Muscle layer of colon (tissue), 2 donors: ENCODE measurements around the gene NRARP.

ENCODE experiments used
- H3K27ac ChIP-seq: one replicate; pipeline ENCODE4 v1.7.0; 2013; ENCODE audit warnings: low read depth, mild to moderate bottlenecking, low read length, moderate library complexity
- H3K27me3 ChIP-seq, 2 donors: one replicate each; pipeline ENCODE4 v1.7.0; 2013; ENCODE audit warnings: low read length in 2 of 2, mild to moderate bottlenecking in 2 of 2; ENCODE audit not compliant: insufficient read depth in 2 of 2, control insufficient read depth in 1 of 2
- H3K36me3 ChIP-seq: one replicate; pipeline ENCODE4 v1.7.0; 2013; ENCODE audit warnings: mild to moderate bottlenecking, low read length; ENCODE audit not compliant: insufficient read depth
- H3K4me1 ChIP-seq: one replicate; pipeline ENCODE4 v1.7.0; 2013; ENCODE audit warnings: mild to moderate bottlenecking, low read length; ENCODE audit not compliant: insufficient read depth
- H3K4me3 ChIP-seq, 2 donors: one replicate each; pipeline ENCODE4 v1.7.0; 2013; ENCODE audit warnings: low read length in 2 of 2, low read depth in 1 of 2, mild to moderate bottlenecking in 1 of 2, moderate library complexity in 1 of 2
- H3K9ac ChIP-seq: one replicate; pipeline ENCODE4 v1.7.0; 2013; ENCODE audit warnings: low read length
- H3K9me3 ChIP-seq: one replicate; pipeline ENCODE4 v1.7.0; 2013; ENCODE audit warnings: mild to moderate bottlenecking, low read length
- donor health status: abdominal sarcoma.
- donor health status: Adenocarcinoma of cecum.

The NRARP gene

DNA sequence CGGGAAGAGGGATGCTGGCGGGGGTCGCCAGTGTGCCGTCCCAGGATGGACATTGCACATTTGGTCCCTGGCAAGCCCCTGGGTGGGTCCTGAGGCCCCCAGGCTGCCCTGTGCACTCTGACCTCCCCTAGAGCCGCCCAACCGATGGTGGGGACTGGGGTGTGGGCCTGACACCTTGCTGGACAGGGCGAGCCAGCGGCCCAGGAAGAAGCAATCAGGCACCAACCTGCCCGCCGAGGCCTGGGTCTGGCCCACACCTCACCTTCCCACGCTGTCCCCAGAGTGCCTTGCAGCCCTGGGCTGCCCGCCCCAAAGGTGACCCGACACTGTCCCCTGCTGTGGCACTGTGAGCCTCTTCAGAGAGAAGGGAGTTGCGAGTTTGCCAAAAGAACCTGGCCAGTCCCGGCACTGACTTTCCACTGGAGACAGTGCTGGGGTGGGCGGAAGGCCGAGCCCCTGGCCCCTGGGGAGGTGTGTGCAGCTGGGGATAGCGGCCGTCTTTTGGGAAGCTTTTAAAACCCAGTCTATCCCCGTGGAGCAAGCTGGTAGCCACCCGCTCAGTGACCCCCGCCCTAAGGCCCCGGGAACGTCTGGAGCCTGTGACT, 12.0 kb upstream of the NRARP start:
- Histone ChIP-seq H3K36me3 (no peaks in the 10 kb centered on the region), H3K9ac (no peak overlapping the region), H3K4me1 (no peaks in the 10 kb centered on the region), H3K27ac (no peak overlapping the region), H3K27me3 (peaks cover 0 to 30% of the 10 kb centered on the region in 2 donors), H3K4me3 (no peak overlapping the region), H3K9me3 (no peaks in the 10 kb centered on the region)

DNA sequence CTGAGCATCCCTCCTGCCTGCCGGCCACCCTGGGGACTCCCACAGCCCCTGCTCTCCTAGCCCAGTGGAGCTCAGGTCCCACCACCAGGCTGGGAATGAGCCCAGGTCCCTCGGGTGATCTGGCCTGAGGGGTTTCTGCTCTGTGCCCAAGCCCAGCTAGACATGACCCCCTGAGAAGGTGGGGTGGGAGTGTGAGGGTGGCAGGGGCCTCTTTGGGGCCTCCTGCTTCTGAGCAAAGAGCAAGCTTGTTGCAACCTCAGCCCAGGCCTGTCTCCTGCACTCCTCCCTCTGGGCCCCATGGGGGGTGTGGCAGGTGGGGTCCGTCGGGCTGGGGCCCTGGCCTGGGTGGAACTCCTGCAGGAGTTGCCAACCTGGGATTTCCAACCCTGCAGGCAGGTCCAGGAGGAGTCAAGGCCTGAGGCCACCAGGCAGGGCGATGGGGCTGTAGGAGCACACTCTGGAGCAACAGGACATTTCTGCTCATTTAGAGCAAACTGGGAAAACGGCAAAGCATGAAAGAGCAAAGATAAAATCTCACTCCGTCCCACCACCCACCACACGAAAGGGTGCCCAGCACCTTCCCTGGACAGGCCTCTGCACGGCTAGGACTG, 11.4 kb upstream of the NRARP start:
- no peaks in the 10 kb centered on the region for H3K36me3 ChIP-seq
- no peak overlapping the region for H3K27ac ChIP-seq
- H3K27me3 ChIP-seq = peaks cover 0 to 30% of the 10 kb centered on the region in 2 donors
- no peak overlapping the region for H3K9ac ChIP-seq
- H3K4me3 ChIP-seq = no peak overlapping the region
- no peaks in the 10 kb centered on the region for H3K4me1 ChIP-seq
- no peaks in the 10 kb centered on the region for H3K9me3 ChIP-seq

DNA sequence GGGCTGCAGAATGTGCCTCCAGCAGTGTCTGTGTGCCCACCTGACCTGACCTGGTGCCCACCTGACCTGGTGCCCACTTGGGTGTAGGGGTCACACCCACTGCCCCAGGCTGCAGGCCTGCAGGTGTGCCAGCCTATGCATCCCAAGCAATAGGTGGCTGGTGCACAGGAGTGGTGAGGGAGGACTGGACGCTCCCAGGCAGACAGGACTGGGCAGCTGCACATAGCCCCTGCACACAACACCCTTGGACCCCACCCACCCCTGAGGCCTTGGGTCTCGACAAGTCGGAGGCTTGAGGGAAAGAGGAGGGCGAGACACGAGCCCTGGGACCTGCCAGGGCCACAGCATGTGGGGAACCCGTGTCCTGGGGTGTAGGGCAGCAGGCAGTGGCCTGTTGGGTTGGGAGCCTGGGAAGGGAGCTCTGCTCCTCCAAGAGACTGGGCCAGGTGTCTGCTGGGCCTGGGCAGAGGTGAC, 10.8 kb upstream of the NRARP start:
- H3K9ac ChIP-seq = no peak overlapping the region
- H3K9me3 ChIP-seq = no peaks in the 10 kb centered on the region
- no peak overlapping the region for H3K27ac ChIP-seq
- H3K4me1 ChIP-seq = no peaks in the 10 kb centered on the region
- H3K4me3 ChIP-seq = no peak overlapping the region
- H3K27me3 ChIP-seq = peaks cover 0 to 30% of the 10 kb centered on the region in 2 donors
- H3K36me3 ChIP-seq = no peaks in the 10 kb centered on the region

DNA sequence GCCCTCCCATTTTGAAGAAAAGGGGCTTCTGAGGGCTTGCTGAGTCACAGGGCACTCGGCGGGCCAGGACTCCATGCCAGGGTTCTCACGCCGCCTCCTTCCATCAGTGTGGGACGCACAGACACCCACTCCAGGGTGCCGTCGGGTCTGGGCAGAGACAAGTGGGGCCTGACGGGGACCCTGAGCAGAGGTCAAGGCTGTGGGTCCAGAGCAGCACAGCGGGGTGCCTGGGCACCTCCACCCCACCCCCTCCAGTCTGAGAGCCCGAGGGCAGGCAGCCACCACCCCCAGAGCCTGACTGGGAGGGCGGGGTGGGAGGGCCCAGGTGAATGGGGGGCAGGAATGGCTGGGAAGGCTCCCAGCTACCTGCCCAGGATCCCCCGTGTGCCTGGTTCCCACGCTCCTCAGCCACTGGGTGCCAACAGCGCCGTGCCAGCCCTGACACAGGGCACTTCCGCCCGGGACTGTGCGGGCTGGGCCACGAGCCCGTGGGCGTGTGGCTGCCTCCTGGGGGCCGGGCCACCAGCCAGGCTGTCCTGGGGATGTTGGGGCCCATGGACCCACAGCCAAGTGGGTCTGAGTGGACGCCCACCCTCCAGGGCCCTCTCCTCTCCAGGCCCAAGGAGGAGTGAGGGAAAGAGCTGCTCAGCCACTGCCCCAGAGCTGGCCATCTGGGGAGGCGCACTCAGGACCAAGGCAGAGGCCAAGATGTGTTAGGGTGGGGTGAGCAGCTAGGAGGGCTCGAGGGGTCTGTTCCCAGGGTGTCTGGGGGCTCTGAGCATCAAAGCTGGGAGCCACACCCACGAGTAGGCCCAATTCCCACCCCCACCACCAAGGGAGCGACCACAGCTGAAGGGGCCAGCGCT, 10.1 kb upstream of the NRARP start:
- H3K9me3 ChIP-seq = no peaks in the 10 kb centered on the region
- H3K4me1 ChIP-seq = no peaks in the 10 kb centered on the region
- peaks cover 0 to 29% of the 10 kb centered on the region in 2 donors for H3K27me3 ChIP-seq
- no peak overlapping the region for H3K4me3 ChIP-seq
- no peak overlapping the region for H3K9ac ChIP-seq
- no peaks in the 10 kb centered on the region for H3K36me3 ChIP-seq
- no peak overlapping the region for H3K27ac ChIP-seq

DNA sequence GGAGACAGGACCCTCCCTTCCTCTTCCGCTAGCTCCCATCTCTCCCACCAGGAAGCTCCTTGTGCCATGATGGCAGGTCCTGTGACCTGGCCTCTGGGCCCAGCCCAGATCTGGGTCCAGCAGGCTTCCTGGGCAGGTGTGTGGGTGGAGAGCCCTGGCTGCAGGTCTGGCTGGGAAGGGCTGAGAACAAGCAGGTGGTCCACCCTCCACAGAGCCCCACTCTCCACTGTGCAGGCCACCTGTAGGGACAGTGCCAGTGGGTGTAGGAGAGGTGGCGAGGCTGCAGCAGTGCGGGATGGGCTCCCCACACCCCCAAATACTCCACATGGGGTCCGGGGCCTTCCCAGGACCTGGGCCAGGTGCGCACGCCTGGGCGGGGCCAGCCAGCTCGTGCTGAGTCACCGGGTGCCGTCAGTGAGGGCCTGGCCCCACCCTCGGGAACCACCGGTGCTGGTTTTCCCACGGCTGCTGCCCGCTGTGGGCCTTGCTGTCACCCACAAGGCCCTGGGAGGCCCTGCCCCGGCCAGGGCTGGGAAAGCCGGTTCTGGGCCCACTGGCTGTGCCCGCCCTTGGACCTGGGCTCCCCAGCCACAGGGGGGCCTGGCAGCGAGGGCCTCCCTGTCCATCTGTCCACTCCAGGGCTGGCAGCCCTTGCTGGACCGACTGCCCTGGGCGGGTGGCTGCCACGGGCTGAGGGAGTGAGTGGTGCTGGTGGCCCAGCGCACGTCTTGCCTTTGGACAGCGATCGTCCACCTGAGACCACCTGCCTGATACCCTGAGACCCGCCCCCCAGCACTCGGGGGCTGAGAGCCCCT, 9.3 kb upstream of the NRARP start:
- Histone ChIP-seq H3K27ac (no peak overlapping the region), H3K4me1 (no peaks in the 10 kb centered on the region), H3K9ac (no peak overlapping the region), H3K9me3 (no peaks in the 10 kb centered on the region), H3K4me3 (no peak overlapping the region), H3K27me3 (peaks cover under 1 to 29% of the 10 kb centered on the region in 2 donors), H3K36me3 (no peaks in the 10 kb centered on the region)

DNA sequence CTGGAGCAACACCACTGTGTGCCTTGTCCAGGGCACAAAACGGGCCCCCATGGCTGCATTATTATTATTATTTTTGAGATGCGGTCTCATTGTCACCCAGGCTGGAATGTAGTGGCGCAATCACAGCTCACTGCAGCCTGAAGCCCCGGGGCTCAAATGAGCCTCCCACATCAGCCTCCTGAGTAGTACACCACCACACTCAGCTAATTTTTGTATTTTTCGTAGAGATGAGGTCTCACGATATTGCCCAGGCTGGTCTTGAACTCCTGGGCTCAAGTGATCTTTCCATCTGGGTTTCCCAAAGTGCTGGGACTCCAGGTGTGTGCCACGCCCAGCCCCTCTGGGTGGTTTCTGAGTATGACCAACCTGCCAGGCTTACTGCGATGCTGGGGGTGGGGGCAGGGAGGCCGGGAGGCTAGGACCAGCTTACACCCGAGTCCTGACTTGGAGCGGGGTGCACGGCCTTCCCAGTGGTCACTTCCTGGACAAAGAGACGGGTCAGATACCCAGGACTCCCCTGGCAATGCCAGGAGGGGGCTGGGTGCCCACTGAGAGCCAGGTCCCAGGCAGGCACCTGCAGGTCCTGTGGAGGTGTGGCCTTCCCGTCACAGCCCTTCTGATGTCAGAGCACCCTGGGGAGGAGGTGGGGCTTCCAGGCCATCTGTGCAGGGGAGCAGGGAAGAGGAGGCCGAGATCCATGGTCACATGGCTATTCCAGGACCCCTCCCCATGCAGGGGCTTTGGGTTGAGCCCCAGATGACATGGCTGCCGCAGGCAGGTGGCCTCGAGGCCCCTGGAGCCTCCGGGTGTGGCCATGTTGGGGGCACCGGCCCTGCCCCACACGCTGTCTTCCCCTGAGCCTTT, 8.3 kb upstream of the NRARP start:
- Histone ChIP-seq H3K4me3 (no peak overlapping the region), H3K4me1 (peaks cover 9% of the 10 kb centered on the region), H3K9me3 (no peaks in the 10 kb centered on the region), H3K27me3 (peaks cover 9 to 32% of the 10 kb centered on the region in 2 donors), H3K9ac (no peak overlapping the region), H3K27ac (no peak overlapping the region), H3K36me3 (no peaks in the 10 kb centered on the region)

DNA sequence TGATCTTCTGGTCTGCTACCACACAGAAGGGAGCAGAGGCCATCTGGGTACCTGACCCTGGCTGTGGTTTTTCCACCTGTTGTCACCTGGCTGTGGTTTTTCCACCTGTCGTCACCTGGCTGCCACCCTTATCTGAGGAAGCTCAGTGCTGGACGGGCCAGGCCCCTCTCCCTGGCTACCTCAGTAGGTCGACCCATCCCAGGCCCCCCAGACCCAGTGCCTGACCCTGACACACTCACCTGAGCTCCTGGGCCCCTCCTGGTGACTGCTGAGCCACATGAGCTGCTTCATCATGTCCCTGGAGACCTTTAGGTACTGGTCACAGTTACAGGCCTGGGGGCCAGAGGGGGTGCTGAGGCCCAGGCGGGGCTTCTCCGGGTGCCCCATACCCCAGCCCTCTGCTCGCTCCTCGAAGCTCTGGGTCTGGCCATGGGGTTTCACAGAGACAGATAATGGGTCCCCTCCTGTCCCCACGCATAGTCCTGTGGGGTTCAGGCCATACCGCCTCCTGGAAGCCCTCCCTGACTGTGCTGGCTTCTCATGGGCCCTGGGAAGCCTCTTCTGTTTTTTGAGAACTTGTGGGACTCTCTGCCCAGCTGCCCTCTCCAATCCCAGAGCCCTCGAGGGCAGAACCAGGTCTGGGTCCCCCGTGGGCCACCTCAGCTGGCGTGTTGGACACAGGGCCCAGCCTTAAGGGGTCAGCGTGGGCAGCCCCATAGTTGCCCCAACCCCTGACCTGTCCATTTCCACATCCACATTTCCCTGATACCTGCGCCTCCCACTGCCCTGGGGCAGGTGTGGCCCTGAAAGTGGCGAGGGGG, 7.5 kb upstream of the NRARP start:
- H3K4me1 ChIP-seq = peaks cover 12% of the 10 kb centered on the region
- H3K9ac ChIP-seq = no peak overlapping the region
- H3K4me3 ChIP-seq = no peak overlapping the region
- no peaks in the 10 kb centered on the region for H3K36me3 ChIP-seq
- H3K9me3 ChIP-seq = no peaks in the 10 kb centered on the region
- H3K27me3 ChIP-seq = peaks cover 9 to 36% of the 10 kb centered on the region in 2 donors
- no peak overlapping the region for H3K27ac ChIP-seq

DNA sequence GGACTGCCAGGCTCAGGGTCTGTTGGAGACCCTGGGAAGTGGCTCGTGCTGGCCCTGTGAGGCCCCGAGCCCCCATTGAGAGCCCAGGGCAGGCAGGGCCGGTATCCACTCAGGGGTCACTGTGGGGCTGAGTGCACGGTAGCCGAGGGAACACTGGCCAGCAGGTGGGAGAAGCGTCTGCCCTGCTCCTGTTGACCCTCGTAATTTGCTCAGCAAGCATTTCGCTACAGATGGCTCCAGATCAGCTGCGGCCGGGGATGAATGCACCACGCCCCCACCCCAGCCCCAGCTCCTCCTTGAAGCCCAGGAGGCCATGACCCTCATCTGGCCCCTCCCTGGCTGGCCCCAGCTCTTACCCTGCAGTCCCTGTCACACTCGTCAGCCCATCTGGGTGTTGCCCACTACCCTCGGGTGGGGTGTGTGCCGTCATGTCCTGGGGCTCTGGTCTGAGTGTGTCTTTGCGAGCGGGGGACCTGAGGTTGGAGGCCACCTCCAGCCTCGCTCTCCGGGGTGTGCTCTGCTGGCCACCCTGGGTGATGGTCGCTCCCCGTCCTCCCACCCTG, 6.1 kb upstream of the NRARP start:
- H3K9ac ChIP-seq = no peak overlapping the region
- no peak overlapping the region for H3K27ac ChIP-seq
- no peaks in the 10 kb centered on the region for H3K9me3 ChIP-seq
- no peaks in the 10 kb centered on the region for H3K36me3 ChIP-seq
- H3K4me3 ChIP-seq = no peak overlapping the region
- peaks cover 16 to 50% of the 10 kb centered on the region in 2 donors for H3K27me3 ChIP-seq
- peaks cover 12% of the 10 kb centered on the region for H3K4me1 ChIP-seq

DNA sequence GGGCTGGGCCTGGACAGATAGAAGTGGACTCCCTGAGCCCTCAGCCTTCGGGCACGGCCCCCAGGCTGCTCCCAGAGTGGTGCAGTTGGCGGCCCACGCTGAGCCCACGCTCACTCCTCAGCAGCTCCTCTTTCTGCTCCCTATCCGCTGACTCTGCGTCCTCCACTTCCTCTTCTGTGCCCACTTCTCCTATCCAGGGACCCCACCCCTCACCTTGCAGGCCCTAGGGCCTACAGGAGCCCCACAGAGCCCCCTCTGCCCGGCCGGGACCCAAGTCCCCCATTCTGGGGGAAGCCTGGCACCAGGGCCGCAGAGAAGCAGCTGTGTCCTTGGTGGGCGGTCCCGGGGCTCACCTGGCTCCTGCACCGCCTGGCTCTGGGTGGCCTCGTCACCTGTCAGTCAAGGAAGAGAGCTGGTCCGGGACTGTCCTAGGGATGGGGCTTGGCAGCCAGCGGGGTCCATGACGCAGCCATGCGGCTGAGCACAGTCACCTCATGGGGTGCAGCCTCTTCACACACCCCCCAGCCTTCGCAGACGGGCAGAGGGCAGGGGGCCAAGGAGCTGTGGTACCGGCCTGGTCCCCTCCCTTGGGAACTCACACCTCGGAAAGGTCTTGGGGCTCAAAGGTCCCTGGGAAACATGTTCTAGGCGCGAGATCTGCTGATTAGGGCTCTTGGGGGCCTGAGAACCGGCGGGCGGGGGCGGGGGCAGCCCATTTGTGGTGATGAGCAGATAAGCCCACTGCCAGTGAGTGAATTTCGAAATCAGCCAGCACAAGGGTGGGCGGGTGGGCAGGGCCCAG, 5.4 kb upstream of the NRARP start:
- H3K36me3 ChIP-seq = no peaks in the 10 kb centered on the region
- no peak overlapping the region for H3K4me3 ChIP-seq
- H3K9me3 ChIP-seq = no peaks in the 10 kb centered on the region
- no peak overlapping the region for H3K27ac ChIP-seq
- no peak overlapping the region for H3K9ac ChIP-seq
- peaks cover 12% of the 10 kb centered on the region for H3K4me1 ChIP-seq
- peaks cover 18 to 57% of the 10 kb centered on the region in 2 donors for H3K27me3 ChIP-seq
